OCI-LY1 (cell line): ENCODE data around the gene KIF19.

ENCODE experiments used
- CTCF ChIP-seq: fragments of 200-600 bp; sonication (generic), shearing (Covaris generic); IDR thresholded peaks from 2 replicates; pipeline ENCODE4 v1.5.1; 2017; ENCODE audit warnings: mild to moderate bottlenecking, antibody characterized with exemption, low read length, moderate library complexity, mixed read lengths
- EZH2 ChIP-seq: fragments of 200-600 bp; sonication (generic), shearing (Covaris generic); IDR thresholded peaks from 2 replicates; pipeline ENCODE4 v1.8.0; 2017; ENCODE audit warnings: borderline replicate concordance, mixed run types, mild to moderate bottlenecking, antibody characterized with exemption, low read length, moderate library complexity, mixed read lengths

DNA sequence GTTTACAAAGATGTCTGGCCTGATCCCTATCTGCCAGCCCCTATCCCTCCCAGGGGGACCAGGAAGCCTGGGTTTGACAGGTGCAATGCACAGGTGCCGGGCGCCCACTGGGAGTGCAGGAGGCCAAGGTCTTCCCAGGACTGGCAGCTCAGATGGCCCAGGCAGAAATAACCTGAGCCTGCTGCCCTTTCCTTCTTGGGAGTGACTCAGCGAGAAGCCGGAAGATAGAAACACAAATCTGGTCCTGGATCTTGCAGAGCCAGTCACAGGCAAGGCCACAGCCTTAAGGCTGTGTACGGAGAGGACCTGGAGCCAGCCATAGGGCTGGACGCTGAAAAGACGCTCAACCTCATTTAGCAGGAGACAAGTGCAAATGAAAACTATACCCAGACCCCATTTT lies 69.0 kb downstream of the KIF19 start:
- TF ChIP-seq CTCF: no peak
- no peak for TF ChIP-seq EZH2
